HG02970 (cell line): ENCODE measurements around the gene RBM4.
"Not testable (repeated sequence)": the region's sequence is repeated elsewhere in the genome, so short reads cannot be mapped to it uniquely, and the experiment has no call there.

Experiments
- ATAC-seq: cut with Tn5 transposase; IDR thresholded peaks from one replicate; pipeline ENCODE4 v1.9.1; 2021; ENCODE audit warnings: mild to moderate bottlenecking, moderate library complexity, moderate number of reproducible peaks; ENCODE audit not compliant: unreplicated experiment, low FRiP score

The RBM4 gene

DNA sequence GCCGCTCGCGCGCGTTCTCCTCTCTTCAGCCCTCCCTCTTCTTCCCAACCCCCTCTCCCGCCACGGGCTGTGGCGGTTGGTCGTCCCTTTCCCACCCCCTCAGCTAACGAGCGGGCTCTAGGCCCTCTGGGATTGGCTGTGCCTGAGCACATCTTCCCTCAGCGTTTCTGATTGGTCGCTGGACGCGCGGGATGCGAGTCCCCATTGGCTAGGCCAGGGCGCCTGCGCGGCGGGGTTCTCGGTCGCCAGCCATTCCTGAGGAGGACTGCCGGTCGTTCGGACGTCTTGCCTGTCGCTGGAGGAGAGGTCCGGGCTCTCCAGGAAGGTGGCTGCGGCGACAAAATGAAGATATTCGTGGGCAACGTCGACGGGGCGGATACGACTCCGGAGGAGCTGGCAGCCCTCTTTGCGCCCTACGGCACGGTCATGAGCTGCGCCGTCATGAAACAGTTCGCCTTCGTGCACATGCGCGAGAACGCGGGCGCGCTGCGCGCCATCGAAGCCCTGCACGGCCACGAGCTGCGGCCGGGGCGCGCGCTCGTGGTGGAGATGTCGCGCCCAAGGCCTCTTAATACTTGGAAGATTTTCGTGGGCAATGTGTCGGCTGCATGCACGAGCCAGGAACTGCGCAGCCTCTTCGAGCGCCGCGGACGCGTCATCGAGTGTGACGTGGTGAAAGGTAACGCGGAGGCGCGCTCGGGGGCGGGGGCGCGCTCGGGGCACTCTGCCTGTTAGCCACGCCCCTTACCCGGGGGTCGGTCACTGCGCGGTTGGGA is 21.9 kb upstream of the RBM4 start, which contains the start of gene RBM14:
Gene RBM14 (plus strand): TSS at position 252 of the 776 bp plus-strand sequence. CDS start 91 bp downstream, at position 343.
- ATAC-seq: peak; percentile 87

- no peak for ATAC-seq
These were observed 21.2 kb upstream of the RBM4 start for GRCh38 chr11:66617155-66617834.

- ATAC-seq: no peak
These were observed 19.4 kb upstream of the RBM4 start for GRCh38 chr11:66619080-66619554.

GRCh38 chr11:66624450-66624849 is 14.1 kb upstream of the RBM4 start:
- no peak for ATAC-seq

- ATAC-seq: no peak
These were observed 13.3 kb upstream of the RBM4 start for GRCh38 chr11:66625041-66625751.

DNA sequence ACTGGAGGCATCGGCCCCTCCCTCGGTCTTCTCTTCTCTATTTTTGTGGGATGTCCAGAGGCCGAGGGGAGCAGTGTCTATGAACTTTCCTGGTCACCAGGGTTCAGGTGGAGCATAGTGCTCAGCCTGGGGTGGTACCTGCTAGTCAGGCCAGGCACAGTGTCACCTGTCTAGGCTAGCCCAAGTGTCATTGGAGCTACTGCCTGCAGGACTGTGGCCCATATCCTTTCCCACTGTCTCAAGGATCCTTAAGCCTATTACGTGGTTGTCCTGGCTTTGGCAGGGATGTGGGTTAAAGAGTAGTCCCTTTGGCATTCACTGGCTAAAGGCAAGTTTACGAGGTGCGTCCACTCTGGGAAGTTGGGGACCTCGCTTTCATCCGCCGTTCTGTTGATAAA is 12.8 kb upstream of the RBM4 start:
- no peak for ATAC-seq

GRCh38 chr11:66626382-66626781 is 12.1 kb upstream of the RBM4 start:
- no peak for ATAC-seq

DNA sequence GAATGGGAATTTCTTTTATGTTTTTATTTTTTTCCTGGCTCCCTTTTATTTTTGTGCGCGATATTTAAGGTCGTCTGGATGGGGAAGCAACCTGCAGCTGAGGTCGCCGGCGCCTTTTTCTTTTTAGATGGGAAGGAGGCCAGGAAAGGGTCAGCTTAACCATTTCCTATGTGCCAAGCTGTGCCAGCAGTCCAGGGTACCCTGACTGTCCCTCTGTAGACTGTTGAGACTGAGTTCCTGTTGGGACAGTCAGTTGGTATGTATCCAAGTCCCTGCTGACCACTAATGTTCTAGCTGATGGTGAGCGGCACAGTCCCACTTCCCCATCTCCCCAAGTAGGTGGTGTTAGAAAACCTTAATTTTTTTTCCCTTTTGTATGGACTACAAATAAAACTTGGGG is 11.6 kb upstream of the RBM4 start:
- no peak for ATAC-seq

- no peak for ATAC-seq
These were observed 10.4 kb upstream of the RBM4 start for GRCh38 chr11:66628061-66628603.

GRCh38 chr11:66629356-66629755 is 9.1 kb upstream of the RBM4 start:
- ATAC-seq: no peak

DNA sequence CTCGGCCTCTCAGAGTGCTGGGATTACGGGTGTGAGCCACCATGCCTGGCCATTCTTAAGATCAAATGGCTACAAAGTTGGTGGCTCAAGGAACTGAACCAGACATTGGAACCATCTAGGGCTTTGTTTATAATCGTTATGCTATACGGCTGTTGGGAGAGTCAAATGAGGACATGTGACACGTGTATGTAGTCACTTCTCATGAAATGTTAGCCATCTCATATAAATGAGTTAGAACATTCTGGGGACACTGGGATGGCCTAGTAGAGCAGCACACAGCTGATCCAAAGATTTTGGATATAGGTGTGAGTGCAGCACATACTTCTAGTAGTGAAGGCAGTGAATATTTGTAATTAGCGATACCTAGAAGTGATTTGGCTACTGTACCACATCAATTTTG is 6.6 kb upstream of the RBM4 start:
- no peak for ATAC-seq

DNA sequence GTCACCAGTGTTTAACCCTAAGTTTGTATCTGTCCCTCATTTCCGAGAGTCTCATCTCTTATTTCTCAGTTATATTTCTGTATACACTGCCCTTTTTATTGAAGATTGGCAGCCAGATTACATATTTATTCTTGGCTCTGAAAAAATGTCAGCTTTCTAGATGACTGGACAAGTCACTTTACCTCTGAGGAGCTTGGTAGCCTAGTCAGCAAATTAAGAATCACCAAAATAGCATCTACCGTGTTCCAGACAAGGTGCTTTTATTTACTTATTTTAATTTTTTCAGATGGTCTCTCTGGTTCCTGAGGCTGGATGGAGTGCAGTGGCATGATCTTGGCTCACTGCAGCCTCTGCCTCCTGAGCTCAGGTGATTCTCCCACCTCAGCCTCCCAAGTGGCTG is 5.6 kb upstream of the RBM4 start:
- no peak for ATAC-seq

DNA sequence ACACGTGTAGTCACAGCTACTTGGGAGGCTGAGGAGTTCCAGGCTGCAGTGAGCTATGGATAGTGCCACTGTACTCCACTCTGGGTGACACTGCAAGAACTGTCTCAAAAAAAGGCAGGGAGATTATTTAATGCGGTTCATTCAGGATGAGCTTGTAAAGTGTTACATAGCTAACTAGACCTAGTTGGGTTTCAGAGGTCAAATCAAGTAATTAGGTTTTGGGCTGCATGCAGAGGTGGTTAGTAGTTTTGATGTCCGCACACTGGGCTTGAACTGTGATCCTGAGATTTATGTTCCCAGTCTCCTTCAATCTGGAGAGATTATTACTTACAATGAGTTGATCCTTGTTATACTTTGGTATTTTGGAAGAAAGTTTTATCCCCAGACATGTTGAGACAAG is 2.1 kb upstream of the RBM4 start:
- ATAC-seq: no peak

- no peak for ATAC-seq
These were observed 836 bp upstream of the RBM4 start for GRCh38 chr11:66637557-66638176.

- ATAC-seq: no peak
These were observed 737 bp downstream of the RBM4 start for GRCh38 chr11:66639066-66639813.

- not testable (repeated sequence) for ATAC-seq
These were observed 1.4 kb downstream of the RBM4 start for GRCh38 chr11:66639814-66640340.

- ATAC-seq: no peak
These were observed 3.3 kb downstream of the RBM4 start for GRCh38 chr11:66641834-66642233.

DNA sequence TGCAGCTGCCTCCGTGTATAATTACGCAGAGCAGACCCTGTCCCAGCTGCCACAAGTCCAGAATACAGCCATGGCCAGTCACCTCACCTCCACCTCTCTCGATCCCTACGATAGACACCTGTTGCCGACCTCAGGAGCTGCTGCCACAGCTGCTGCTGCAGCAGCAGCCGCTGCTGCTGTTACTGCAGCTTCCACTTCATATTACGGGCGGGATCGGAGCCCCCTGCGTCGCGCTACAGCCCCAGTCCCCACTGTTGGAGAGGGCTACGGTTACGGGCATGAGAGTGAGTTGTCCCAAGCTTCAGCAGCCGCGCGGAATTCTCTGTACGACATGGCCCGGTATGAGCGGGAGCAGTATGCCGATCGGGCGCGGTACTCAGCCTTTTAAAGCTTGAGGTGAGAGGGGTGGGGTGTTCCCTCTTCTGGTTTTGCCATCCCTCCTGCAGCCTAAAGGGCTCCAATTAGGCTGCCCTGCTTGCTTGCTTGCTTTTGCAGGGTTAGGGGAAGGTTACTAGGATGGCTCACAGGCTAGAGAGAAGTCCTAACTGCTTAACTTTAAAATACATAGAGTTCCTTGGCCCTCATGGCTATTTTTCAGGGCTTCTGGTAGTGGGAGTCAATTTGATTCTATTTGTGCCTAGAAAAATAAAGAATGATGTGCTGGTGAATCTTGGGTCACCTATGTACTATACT is 5.4 kb downstream of the RBM4 start:
- ATAC-seq: no peak

- ATAC-seq: no peak
These were observed 8.3 kb downstream of the RBM4 start for GRCh38 chr11:66646828-66647227.
